HG02970 (cell line): ENCODE data around the gene PARD6B.
"Not testable (repeated sequence)": the region's sequence is repeated elsewhere in the genome, so short reads cannot be mapped to it uniquely, and the experiment has no call there.

Experiments used
- ATAC-seq: cut with Tn5 transposase; IDR thresholded peaks from one replicate; pipeline ENCODE4 v1.9.1; 2021; ENCODE audit warnings: mild to moderate bottlenecking, moderate library complexity, moderate number of reproducible peaks; ENCODE audit not compliant: unreplicated experiment, low FRiP score

Gene PARD6B

DNA sequence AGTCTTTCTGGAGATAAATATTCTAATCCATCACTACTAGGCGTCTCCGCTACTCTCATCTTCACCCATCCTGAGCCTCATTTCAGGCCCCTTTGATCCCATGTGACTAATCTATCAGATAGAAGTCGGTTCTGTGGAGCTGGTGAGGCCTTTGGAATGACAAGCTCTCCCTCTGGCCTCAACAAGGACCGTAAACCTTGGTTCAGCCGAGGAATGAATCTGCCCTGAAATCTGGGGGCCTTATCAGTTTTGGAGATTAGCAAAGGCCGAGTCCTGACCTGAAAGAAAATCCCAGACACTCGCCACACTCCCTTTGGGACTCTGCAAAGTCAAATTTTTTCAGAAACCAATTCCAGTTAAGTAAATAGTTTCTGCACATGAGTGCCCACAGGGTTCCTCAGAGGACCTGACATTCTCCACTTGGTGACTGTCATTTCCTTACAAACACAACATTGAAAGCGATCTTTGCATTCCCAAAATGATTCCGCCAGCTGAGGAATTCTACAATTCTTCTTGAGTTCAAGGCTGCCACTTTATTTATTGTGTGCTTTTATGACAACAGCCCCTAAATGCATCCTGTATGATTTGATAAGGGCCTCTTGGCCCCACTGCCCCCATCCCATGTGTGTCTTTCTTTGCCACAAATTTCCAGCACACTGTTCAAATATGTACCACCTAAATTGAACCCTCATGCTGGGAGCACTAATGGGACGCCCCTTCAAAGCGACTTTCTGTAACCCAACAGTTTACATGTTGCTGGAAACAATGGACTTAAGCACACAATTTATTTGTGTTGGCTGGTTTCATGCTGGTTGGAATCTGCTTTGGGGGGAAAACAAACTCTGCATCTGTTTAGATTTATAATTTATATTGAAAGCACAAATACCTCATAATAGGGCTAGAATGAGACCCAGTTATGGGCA is 30.1 kb upstream of the PARD6B start:
- ATAC-seq: no peak

DNA sequence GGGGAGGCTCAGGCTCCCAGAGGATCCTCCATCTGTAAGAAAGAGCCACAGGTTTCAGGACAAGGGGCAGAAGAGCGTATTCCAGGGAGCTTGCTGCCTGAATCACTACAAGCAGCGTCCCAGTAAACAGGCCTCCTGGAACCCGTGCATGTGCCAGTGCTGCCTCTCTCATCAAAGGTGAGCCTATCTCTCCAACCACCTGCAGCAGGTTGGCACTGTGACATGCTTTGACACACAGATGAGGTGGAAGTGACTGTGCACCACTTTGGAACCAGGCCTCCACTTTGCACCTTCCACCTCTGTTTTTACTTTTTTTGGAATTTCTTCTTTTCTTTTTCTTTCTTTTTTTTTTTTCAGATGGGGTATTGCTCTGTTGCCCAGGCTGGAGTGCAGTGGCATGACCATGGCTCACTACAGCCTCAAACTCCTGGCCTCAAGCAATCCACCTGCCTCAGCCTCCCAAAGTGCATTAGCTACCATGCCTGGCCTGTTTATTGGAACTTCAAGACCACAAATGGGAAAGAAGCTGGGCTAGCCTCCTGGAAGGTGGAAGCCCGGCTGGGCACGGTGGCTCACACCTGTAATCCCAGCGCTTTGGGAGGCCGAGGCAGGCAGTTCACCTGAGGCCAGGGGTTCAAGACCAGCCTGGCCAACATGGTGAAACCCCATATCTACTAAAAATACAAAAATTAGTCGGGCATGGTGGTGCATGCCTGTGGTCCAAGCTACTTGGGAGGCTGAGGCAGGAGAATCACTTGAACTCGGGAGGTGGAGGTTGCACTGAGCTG is 27.5 kb upstream of the PARD6B start:
- not testable (repeated sequence) for ATAC-seq

- ATAC-seq: no peak
Measured at GRCh38 chr20:50704514-50704913, 26.9 kb upstream of the PARD6B start.

DNA sequence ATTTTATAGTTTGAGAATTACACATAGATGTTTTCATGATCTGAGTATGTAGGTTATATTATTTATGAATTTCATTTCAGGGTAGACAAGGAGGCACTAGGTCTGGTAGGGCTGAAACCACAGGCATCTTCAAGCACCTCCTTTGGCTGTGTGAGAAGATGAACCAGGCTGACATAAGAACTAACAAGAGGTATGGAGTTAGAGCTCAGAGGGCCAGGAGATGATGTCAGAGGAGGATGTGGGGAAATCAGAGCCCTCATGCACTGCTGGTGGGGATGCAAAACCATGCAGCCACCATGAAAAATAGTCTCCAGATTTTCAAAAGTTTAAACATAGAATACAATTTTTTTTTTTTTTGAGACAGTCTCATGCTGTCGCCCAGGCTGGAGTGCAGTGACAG is 26.4 kb upstream of the PARD6B start:
- no peak for ATAC-seq

- ATAC-seq: no peak
Measured at GRCh38 chr20:50708845-50709635, 22.3 kb upstream of the PARD6B start.

- ATAC-seq: no peak
Measured at GRCh38 chr20:50709636-50709973, 21.8 kb upstream of the PARD6B start.

- no peak for ATAC-seq
Measured at GRCh38 chr20:50710492-50711063, 20.8 kb upstream of the PARD6B start.

GRCh38 chr20:50711113-50711825 is 20.1 kb upstream of the PARD6B start:
- no peak for ATAC-seq

- no peak for ATAC-seq
Measured at GRCh38 chr20:50712771-50713656, 18.4 kb upstream of the PARD6B start.

DNA sequence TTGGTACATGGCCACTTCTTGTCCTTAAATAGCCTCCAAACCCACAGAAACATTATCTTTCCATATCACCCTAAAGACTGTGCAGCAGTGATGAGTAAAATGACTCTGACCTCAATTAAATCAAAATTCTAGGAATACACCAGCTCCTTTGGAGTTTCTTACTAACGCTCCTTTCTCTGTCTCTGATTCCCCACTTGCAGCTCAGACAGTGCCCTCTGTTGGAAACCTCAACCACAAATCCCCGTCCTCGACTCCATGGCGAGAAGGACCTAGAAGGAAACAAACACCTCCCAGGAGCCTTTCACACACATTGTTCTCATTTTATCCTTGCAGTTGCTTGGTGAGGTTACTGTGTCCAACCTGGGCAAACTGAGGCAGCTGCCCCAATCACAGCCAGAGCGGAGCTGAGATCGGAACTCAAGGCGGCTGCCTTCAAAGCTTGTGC is 17.7 kb upstream of the PARD6B start:
- no peak for ATAC-seq

GRCh38 chr20:50714426-50714825 is 17.0 kb upstream of the PARD6B start:
- not testable (repeated sequence) for ATAC-seq

- ATAC-seq: no peak
Measured at GRCh38 chr20:50715694-50716093, 15.7 kb upstream of the PARD6B start.

DNA sequence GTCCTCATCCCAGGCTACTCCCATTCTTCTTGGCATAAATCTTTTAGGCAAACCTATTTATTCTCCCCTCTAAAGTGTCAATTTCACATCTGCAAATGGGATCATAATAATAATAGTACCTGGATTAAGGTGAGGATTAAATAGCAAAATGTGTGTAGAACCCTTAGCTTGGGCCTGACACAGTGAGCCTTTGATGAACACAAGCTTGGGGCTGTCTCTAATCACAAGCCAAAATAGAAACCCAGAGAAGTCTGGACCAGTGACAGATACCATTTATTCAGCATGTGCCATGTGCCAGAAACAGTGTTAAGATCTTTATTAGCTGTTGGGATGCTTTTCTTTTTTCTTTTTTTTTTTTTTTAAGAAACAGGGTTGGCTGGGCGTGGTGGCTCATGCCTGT is 14.9 kb upstream of the PARD6B start:
- no peak for ATAC-seq

DNA sequence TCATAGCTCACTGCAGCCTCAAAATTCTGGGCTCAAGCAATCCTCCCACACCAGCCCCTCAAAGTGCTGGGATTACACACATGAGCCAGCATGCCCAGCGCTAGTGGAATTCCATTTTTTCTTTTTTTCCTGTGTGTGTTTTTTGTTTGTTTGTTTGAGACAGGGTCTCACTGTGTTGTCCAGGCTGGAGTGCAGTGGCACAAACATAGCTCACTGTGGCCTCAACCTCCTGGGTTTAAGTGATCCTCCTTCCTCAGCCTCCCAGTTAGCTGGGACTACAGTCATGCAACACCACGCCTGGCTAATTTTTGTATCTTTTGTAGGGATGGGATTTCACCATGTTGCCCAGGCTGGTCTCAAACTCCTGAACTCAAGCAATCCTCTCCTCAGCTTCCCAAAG is 14.1 kb upstream of the PARD6B start:
- ATAC-seq: no peak

GRCh38 chr20:50717974-50718761 is 13.2 kb upstream of the PARD6B start:
- ATAC-seq: no peak

DNA sequence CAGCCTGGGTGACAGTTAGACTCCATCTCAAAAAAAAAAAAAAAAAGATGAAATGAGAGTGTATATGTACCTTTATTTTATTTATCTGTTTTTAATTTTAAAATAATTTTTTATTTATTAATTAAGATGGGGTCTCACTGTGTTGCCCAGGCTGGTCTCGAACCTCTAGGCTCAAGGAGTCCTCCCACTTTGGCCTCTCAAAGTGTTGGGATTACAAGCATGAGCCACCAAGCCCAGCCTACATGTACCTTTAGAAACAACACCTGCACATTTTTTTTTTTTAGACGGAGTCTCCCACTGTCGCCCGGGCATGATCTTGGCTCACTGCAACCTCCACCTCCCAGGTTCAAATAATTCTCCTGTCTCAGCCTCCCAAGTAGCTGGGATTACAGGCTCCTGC is 12.1 kb upstream of the PARD6B start:
- ATAC-seq: no peak

- no peak for ATAC-seq
Measured at GRCh38 chr20:50720026-50720425, 11.4 kb upstream of the PARD6B start.

GRCh38 chr20:50720582-50720981 is 10.8 kb upstream of the PARD6B start:
- ATAC-seq: no peak
